NT2/D1 (cell line): ENCODE data around the gene CYP24A1.

ENCODE experiments used
- YY1 ChIP-seq: IDR thresholded peaks from 2 replicates; pipeline ENCODE4 v1.6.1; 2011; ENCODE audit not compliant: insufficient read length, insufficient read depth
- ZNF274 ChIP-seq: IDR thresholded peaks from 2 replicates; pipeline ENCODE4 v1.6.1; 2011; ENCODE audit warnings: mild to moderate bottlenecking, low read depth, low read length

DNA sequence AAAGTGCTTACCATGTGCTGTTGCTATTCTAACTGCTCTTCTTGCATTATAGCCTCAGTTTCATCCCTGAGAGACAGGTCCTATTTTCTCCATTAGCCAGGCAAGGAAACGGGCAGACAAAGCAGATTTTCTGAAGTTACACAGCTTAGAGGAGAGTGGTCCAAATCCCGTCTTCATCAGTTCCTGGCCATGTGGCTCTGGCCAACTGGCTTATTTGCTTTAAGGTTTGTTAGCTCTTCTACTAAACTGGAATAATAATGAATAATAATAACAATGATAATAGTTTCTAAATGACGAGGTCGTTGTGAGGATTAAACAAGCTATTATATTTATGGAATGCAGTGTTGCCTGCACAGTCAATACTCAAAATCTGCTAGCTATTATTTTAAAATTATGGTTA, 67.6 kb downstream of the CYP24A1 start:
- no peak for TF ChIP-seq YY1
- no peak for TF ChIP-seq ZNF274
